ENCODE measurements around the gene AKNAD1. TPM values are rescaled to one million over a fixed set of nuclear protein-coding genes. Genes with fewer than 3 reads are reported as not detected.

AKNAD1 gene, protein sequence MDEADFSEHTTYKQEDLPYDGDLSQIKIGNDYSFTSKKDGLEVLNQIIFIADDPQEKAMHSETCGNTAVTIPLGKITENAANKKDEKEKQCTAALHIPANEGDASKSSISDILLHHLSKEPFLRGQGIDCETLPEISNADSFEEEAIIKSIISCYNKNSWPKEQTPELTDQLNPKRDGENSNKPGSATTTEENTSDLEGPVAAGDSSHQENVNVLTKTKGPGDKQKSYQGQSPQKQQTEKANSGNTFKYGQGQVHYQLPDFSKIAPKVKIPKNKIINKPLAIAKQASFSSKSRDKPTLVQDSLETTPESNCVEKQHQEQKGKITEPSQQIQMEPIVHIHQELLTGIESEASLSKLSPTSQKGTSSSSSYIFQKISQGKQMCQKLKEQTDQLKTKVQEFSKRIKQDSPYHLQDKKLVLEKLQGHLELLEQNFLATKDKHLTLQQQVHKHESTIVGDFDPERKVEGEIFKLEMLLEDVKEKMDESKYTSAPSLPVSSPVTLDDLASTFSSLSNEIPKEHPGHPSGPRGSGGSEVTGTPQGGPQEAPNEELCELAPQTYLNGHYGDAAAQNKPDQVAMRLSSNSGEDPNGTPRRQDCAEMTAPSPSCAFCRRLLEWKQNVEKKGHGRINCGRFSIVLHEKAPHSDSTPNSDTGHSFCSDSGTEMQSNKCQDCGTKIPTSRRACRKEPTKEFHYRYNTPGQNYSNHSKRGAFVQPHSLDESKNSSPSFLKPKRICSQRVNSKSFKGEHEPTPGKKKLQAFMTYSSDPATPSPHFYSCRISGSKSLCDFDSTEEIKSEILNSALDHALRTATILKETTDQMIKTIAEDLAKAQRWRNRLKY
- total RNA-seq: 1 to 10 TPM in 3 of 4 donors, not detected in 1; 2.2 to 6.5 (median 2.7) TPM

DNA sequence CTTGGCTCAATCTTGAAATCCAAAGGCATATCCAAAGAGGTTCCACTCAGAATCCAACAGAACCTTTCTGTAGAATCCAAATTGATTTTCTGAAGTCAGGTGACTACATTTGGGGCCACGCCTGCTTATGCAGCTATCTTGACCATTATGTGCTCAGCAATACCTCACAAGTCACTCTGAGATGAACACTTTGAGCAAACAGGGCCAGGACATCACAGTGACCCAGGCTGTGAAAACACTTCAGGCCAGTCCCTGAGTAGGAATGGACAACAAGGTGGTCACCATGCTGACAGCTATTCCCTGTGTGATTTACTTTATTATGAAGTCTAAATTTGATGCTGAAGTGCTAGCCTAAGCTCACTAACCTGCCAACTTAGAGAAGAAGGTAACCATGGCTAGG is at the start of gene AKNAD1:
Gene AKNAD1, minus strand, starts transcription at position 101 of the 400 bp plus-strand sequence. CDS start 4,430 bp downstream, outside the sequence.
- Histone ChIP-seq H3K36me3 (no peaks in the 10 kb centered on the region), H3K9me3 (no peaks in the 10 kb centered on the region), H3K4me1 (peaks cover 6% of the 10 kb centered on the region), H3K27me3 (no peaks in the 10 kb centered on the region), H3K4me3 (no peak within 1 kb of the TSS), H3K27ac (no peak within 1 kb of the TSS)
- no peak for TF ChIP-seq POLR2A (IDR thresholded peaks at IDR 0.05)
- no peak for TF ChIP-seq EP300 (IDR thresholded peaks at IDR 0.05)
- no peak for TF ChIP-seq POLR2AphosphoS5 (IDR thresholded peaks at IDR 0.05)
- TF ChIP-seq, protein P1, sequence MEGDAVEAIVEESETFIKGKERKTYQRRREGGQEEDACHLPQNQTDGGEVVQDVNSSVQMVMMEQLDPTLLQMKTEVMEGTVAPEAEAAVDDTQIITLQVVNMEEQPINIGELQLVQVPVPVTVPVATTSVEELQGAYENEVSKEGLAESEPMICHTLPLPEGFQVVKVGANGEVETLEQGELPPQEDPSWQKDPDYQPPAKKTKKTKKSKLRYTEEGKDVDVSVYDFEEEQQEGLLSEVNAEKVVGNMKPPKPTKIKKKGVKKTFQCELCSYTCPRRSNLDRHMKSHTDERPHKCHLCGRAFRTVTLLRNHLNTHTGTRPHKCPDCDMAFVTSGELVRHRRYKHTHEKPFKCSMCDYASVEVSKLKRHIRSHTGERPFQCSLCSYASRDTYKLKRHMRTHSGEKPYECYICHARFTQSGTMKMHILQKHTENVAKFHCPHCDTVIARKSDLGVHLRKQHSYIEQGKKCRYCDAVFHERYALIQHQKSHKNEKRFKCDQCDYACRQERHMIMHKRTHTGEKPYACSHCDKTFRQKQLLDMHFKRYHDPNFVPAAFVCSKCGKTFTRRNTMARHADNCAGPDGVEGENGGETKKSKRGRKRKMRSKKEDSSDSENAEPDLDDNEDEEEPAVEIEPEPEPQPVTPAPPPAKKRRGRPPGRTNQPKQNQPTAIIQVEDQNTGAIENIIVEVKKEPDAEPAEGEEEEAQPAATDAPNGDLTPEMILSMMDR (IDR thresholded peaks at IDR 0.05): no peak
- DNase-seq (ENCODE audit: low spot score in 2 of 2): no peak
- WGBS: 93% methylated on average over 1 of the region's 1 CpG

DNA sequence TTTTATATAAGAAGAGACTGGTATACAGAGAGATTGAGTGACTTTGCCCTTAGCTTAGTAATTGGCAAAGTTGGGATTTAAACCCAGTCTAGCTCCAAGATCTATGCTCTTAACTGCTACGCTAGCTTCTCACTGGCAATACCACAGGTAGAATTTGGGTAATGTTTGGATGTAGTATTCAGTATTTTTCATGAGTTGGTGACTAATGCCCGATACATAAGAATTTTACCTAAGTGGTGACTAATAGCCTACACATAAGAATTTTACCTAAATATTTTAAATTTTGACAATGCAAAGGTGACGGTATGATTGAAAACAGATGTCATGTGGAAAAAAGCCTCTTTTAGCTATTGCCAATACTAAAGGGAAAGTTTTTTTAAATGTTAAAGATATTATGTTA is 44.2 kb upstream of the AKNAD1 start:
- peaks cover 22% of the 10 kb centered on the region for H3K4me1 ChIP-seq
- no peak overlapping the region for H3K27ac ChIP-seq
- no peaks in the 10 kb centered on the region for H3K27me3 ChIP-seq
- 91% methylated on average over 3 of the region's 3 CpGs for WGBS
- DNase-seq (ENCODE audit: low spot score in 2 of 2): no peak
- no peak overlapping the region for H3K4me3 ChIP-seq
- TF ChIP-seq POLR2AphosphoS5 (IDR thresholded peaks at IDR 0.05): no peak
- TF ChIP-seq POLR2A (IDR thresholded peaks at IDR 0.05): no peak
- TF ChIP-seq EP300 (IDR thresholded peaks at IDR 0.05): no peak
- TF ChIP-seq, protein P1 (IDR thresholded peaks at IDR 0.05): no peak
- peaks cover 25% of the 10 kb centered on the region for H3K36me3 ChIP-seq
- H3K9me3 ChIP-seq: no peaks in the 10 kb centered on the region

DNA sequence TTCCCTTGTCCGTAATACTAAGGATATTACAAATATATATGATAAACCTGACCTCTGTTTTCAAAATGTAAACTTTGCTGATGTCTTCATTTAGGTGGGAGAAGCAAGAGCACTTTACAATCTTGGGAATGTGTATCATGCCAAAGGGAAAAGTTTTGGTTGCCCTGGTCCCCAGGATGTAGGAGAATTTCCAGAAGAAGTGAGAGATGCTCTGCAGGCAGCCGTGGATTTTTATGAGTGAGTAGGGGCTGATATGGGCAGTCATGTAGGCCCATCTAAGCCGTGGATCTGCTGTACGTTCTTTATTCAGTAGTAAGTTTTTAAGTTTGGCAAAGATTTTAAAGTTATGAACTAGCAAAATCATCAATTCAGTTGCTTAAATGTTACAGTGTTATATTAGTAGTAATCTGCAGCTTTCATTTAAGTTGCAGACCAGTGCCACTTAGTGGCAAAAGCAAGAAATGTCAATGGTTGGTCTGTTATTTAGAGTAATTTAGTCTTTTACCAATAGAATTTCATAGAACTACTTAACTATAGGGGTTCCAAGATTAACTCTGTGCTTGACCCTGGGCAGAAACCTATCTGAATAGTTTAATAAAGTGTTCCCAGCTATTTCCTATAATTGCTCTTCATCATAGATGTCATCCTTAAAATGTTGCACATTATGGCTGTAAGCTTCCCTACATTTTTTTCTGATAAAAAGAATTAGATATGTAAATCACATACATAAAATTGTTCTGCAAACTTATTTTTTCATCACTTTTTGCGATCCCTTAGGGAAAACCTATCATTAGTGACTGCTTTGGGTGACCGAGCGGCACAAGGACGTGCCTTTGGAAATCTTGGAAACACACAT is 41.2 kb upstream of the AKNAD1 start:
- Histone ChIP-seq H3K27me3 (no peaks in the 10 kb centered on the region), H3K27ac (no peak overlapping the region), H3K36me3 (peaks cover 10% of the 10 kb centered on the region), H3K9me3 (no peaks in the 10 kb centered on the region), H3K4me3 (no peak overlapping the region), H3K4me1 (peaks cover 42% of the 10 kb centered on the region)
- DNase-seq (ENCODE audit: low spot score in 2 of 2): no peak
- TF ChIP-seq POLR2AphosphoS5 (IDR thresholded peaks at IDR 0.05) (no peak), POLR2A (IDR thresholded peaks at IDR 0.05) (no peak), EP300 (IDR thresholded peaks at IDR 0.05) (no peak)
- TF ChIP-seq, protein P1 (IDR thresholded peaks at IDR 0.05): peak; percentile 60 to 74
- 58% methylated on average over 8 of the region's 8 CpGs for WGBS

DNA sequence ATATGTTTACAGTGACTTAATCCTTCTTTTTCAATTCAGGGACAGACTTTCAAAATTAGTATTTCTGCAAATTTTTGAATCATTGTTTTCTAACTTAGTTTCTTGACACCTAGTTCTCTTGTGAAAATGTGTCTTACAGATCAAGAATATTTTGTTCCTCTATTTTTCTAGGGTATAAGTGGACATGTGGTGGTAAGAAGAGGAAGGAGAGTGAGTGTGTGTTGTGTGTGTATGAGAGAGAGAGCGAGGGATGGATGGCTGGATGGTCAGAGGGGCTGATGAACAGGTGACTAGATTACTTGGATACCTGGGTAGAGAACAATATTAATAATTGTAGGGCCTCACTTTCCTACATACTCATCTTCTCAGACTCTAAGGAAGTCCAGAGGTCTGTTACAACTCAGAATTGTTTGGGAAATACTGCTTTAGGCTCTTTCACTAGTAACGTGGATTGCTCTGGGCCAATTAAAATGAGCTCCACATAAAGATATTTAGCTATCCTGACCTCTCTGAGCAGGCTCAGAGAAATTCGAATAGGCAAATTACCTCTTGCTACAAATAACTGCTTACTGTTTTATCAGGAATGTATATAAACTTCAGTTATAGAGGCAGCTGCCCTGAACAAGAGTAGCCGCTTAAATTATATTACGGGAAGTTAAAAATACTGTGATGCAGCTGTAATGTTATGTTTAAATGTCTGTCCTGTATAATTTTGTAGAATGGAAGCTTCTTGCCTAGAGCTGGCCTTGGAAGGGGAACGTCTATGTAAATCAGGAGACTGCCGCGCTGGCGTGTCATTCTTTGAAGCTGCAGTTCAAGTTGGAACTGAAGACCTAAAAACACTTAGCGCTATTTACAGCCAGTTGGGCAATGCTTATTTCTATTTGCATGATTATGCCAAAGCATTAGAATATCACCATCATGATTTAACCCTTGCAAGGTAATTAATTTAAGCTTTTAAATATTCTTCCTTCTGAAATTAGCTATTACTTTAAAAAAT is 39.6 kb upstream of the AKNAD1 start:
- Histone ChIP-seq H3K9me3 (no peaks in the 10 kb centered on the region), H3K4me3 (no peak overlapping the region), H3K4me1 (peaks cover 47% of the 10 kb centered on the region), H3K36me3 (peaks cover 3% of the 10 kb centered on the region), H3K27ac (peak overlapping the region; percentile 61), H3K27me3 (no peaks in the 10 kb centered on the region)
- DNase-seq (ENCODE audit: low spot score in 2 of 2): no peak
- WGBS: 42% methylated on average over 10 of the region's 10 CpGs
- TF ChIP-seq, protein P1 (IDR thresholded peaks at IDR 0.05): no peak
- no peak for TF ChIP-seq EP300 (IDR thresholded peaks at IDR 0.05)
- TF ChIP-seq POLR2AphosphoS5 (IDR thresholded peaks at IDR 0.05): no peak
- TF ChIP-seq POLR2A (IDR thresholded peaks at IDR 0.05): no peak

All from suprapubic skin (tissue), 4 donors.